LNCAP (cell line): ENCODE results near the gene TXNL4A.

ENCODE experiments used
- CTCF ChIP-seq: fragments of 450-650 bp; IDR thresholded peaks from 2 replicates; pipeline ENCODE4 v1.5.1; 2017; ENCODE audit warnings: mild to moderate bottlenecking

The TXNL4A gene

DNA sequence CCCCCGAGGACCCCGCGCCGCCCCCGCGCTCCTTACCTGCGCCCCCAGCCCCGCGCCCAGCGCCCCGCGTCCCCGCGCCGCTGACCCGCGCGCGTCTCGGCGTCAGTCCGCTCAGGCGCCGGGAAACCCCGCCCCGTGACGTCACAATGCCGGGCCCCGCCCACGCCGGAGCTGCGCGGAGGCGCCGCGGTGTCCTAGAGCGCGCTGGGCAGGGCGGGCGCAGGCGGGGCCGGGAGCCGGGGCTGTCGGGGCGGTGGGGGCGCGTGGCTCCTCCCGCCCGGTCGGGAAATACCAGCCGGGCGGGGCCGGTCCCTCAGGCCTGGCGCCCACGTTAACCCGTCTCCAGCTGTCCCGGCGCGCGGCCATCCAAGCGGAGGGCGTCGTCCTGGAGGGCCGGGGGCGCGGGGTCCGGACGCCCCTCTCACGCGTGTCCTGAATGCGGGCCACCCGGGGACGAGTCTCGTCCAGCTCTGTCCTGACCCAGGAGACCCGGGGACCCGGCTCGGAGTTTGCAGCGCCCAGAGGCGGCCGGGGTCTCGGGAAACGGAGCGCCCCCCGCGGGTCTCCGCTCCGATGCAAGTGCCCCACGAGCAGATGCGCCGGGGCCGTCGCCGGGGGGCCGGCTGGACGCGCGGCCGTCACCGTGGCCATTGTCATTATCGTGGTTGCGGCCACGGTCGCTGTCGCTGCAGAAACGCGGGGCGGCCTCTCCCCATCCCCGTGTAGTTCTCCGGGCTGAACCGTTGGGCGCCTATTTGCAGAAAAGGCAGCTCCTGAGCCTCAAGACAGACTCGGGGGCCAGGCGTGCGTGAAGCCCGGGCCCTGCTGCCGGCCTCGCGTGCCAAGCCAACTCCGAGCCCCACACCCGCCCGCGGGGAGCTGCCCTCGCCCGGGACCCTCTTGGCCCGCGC lies 36.6 kb downstream of the TXNL4A start, which contains the start of gene SLC66A2:
TSS of gene SLC66A2 (minus strand) at position 109 of the 911 bp plus-strand sequence. CDS start 727 bp downstream, outside the sequence.
- no peak for TF ChIP-seq CTCF

DNA sequence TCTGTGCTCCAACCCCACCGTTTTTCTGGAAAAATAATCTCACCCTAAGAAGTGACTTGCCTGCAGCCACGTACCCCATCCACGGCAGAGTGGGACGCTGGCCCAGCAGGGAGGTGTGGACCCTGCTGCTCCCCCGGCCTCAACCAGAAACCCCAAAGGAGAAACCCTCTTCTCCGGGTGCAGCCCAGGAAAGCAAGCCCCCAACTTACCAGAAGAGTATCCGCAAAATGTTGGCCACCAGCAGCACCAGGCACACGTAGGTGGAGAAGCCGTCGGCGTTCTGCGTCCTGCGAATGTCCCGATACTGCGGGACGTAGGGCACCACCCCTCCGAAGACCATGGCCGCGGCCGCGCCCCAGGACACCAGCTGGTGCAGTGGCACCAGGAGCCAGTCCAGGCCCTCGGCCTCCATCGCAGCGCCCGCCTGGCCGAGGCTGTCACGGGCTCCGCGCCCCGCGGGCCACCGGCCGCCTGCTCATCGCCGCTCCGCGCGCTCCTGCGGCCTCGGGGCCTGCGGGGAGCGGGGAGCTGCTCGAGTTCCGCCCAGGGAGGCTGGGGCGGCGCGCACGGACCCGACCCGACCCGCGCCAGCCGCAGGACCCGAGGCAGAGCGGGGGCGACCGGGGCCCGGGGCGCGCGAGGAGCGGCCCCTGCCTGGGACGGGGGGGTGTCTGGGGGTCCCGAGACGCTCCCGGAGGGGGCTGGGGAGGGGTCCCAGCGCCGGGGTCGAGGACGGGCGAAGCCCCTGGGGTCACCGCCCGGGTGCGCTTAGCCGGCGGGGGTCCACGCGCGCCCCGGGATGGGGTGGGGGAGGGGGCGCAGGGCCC lies 37.6 kb downstream of the TXNL4A start:
- TF ChIP-seq CTCF: no peak

- no peak for TF ChIP-seq CTCF
Observed at GRCh38 chr18:79949697-79950487, 38.5 kb downstream of the TXNL4A start.

DNA sequence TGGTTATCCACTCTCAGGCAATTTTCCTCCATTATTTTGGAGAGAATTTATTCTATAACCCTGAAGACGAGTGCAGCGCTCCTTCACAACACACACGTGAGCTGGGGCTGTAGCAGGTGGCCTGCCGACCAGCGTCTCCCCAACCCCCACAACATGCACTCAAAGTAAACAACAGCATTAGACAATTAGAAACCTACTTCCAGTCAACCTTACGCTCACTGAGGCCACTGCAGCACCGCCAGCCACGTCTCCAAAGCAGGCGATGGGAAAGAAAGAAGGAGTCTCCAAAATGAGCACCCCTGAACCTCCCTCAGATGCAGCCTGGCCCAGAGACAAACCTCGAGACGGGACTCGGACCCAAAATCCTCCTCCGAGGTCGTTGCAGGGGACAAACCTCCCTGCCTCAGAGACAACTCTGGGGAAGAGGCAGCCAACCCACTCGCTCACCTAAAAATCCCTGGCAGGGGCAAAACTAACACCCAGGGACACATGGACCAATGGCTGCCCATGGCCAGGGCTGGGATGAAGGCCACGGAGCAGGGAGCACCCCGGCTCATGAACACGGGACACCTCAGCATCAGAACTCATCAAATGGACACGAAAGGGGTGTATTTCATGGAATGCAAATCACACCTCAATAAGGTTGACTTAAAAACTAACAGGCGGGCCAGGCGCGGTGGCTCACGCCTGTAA lies 39.5 kb downstream of the TXNL4A start:
- TF ChIP-seq CTCF: no peak

DNA sequence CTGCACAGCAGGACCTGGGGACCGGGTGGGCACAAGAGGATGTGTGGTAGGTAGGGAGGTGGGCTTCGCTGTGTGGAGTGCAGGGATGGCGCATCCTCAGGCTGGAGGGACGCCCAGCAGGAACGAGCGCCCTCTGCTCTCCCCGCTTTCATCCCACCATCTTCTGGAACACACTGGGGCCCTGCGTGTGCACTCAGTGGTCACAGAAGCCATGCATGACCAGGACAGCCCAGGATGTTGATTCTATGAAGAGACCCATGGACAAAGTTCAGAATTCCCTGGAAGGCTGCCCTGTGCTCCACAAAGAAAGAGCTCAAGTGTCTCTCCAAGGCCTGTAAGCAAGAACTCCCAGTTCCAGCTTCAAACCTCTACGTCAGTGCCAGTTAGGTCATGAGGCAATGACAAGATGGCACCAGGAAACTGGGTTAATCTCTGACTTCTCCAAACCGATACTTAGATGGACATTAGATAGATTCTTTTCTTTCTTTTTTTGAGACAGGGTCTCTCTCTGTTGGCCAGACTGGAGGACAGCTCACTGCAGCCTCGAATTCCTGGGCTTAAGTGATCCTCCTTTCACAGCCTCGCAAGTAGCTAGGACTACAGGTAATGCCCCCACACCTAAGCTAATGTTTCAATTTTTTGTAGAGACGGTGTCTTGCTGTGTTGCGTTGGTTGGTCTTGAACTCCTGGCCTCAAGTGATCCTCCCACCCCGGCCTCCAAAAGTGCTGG lies 40.3 kb downstream of the TXNL4A start:
- TF ChIP-seq CTCF: no peak

DNA sequence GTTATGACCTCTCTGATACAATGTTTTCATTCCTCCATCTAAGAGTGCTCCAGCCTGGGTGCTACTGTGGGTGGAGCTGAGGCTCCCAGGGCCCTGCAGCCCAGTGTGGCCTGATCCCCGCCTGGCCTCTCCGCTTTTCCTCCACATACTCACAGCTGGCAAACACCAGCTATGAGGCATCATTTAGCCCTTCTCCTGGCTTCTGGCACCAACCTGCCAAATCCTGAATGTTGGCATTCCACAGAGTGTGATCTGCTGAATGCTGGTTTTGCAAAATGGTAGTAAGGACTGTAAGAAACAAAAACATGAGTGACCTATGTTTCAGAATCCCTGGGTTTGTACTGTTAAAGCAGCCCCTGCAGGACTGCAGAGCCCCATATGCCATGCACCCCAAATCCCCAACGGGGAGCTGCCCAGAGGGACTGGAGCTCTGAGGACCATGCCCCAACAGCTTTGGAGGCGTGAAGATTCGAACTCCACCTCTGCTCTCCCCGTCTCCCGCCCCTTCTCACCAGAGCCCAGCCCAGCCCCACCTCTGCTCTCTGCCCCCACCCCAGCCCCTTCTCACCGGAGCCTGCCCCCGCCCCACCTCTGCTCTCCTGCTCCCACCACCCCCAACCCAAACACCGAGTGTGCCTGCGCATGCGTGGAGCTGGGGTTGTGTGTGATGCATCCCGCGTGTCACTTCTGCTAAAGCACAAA lies 41.2 kb downstream of the TXNL4A start:
- no peak for TF ChIP-seq CTCF
